Glutamatergic neuron (in vitro differentiated cells): ENCODE results near the gene LIN52. TPM values are rescaled to one million over a fixed set of nuclear protein-coding genes. Genes with fewer than 3 reads are reported as not detected.

Source experiments
- DNase-seq: peaks from one replicate; pipeline ENCODE4 v3.0.0; 2022
- H3K27ac Mint-ChIP-seq: one replicate; pipeline ENCODE4 v1.8.0; 2020; ENCODE audit warnings: mild to moderate bottlenecking, mixed read lengths, inconsistent platforms; ENCODE audit not compliant: unreplicated experiment
- H3K27me3 Mint-ChIP-seq: one replicate; pipeline ENCODE4 v1.8.0; 2020; ENCODE audit warnings: mild to moderate bottlenecking, moderate library complexity, mixed read lengths, inconsistent platforms; ENCODE audit not compliant: unreplicated experiment
- H3K36me3 Mint-ChIP-seq: one replicate; pipeline ENCODE4 v1.8.0; 2020; ENCODE audit warnings: mild to moderate bottlenecking, mixed read lengths, inconsistent platforms; ENCODE audit not compliant: unreplicated experiment
- H3K4me1 Mint-ChIP-seq: one replicate; pipeline ENCODE4 v1.8.0; 2020; ENCODE audit warnings: mild to moderate bottlenecking, low read depth, mixed read lengths, inconsistent platforms; ENCODE audit not compliant: unreplicated experiment
- H3K4me3 Mint-ChIP-seq: one replicate; pipeline ENCODE4 v1.8.0; 2020; ENCODE audit warnings: mild to moderate bottlenecking, mixed read lengths, inconsistent platforms; ENCODE audit not compliant: unreplicated experiment
- H3K9me3 Mint-ChIP-seq: one replicate; pipeline ENCODE4 v1.8.0; 2020; ENCODE audit warnings: mild to moderate bottlenecking, moderate library complexity, mixed read lengths, inconsistent platforms; ENCODE audit not compliant: unreplicated experiment
- total RNA-seq: library from RNA; stranded (reverse); fragmentation: NEBNext Ultra II Directional; extraction: Animal tissue kit (Norgen Biotek cat#: 25700); gene quantifications from one replicate; pipeline ENCODE4 v1.2.1, GENCODE V29; 2021; ENCODE audit not compliant: unreplicated experiment
- TF ChIP-seq, protein P1 (sequence below): fragments of 200-600 bp; sonication (generic); IDR thresholded peaks from one replicate; pipeline ENCODE4 v1.5.0; 2021; ENCODE audit not compliant: partially characterized antibody, unreplicated experiment

The LIN52 gene
- total RNA-seq, 1 donor from 2014 or later, result 4.5 TPM

DNA sequence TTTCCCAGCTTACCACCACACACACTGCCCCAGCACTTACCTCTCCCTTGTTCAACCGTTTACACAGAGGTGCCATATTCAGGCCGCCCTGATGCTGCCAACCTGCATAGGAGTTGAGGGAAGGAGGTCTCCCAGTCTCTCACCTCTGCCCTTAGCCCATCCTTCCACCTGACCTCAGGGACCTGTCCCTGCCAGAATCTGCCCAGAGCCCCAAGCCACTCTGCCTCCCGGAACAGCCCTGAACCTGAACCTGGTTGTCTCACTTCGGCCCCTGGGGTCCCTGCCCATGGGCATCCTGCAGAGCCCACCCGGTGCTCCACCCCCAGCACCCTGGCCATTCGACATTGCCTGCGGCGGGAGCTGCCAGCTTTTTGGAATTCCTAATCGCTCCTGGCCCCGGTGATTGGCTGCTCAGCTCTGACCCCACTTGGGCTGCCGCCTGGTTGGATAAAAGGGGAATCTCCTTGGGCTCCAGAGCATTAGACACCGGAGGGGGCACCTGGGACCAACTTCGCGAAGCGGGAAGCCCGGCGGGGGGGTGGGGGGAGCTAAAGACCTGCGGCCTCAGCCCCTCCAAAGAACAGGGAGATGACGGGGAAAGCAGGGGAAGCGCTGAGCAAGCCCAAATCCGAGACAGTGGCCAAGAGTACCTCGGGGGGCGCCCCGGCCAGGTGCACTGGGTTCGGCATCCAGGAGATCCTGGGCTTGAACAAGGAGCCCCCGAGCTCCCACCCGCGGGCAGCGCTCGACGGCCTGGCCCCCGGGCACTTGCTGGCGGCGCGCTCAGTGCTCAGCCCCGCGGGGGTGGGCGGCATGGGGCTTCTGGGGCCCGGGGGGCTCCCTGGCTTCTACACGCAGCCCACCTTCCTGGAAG, 154.5 kb downstream of the LIN52 start, which contains the start of gene VSX2:
Gene VSX2, plus strand, starts transcription at position 476 of the 874 bp plus-strand sequence. Its CDS starts 113 bp downstream, at position 589.
- Mint-ChIP-seq H3K4me3 (no peak within 1 kb of the TSS), H3K4me1 (no peaks in the 10 kb centered on the region), H3K27ac (no peak within 1 kb of the TSS), H3K9me3 (peaks cover 10% of the 10 kb centered on the region), H3K36me3 (no peaks in the 10 kb centered on the region), H3K27me3 (peaks cover 39% of the 10 kb centered on the region)
- TF ChIP-seq, protein P1, sequence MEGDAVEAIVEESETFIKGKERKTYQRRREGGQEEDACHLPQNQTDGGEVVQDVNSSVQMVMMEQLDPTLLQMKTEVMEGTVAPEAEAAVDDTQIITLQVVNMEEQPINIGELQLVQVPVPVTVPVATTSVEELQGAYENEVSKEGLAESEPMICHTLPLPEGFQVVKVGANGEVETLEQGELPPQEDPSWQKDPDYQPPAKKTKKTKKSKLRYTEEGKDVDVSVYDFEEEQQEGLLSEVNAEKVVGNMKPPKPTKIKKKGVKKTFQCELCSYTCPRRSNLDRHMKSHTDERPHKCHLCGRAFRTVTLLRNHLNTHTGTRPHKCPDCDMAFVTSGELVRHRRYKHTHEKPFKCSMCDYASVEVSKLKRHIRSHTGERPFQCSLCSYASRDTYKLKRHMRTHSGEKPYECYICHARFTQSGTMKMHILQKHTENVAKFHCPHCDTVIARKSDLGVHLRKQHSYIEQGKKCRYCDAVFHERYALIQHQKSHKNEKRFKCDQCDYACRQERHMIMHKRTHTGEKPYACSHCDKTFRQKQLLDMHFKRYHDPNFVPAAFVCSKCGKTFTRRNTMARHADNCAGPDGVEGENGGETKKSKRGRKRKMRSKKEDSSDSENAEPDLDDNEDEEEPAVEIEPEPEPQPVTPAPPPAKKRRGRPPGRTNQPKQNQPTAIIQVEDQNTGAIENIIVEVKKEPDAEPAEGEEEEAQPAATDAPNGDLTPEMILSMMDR, result no peak
- DNase-seq, result no peak

DNA sequence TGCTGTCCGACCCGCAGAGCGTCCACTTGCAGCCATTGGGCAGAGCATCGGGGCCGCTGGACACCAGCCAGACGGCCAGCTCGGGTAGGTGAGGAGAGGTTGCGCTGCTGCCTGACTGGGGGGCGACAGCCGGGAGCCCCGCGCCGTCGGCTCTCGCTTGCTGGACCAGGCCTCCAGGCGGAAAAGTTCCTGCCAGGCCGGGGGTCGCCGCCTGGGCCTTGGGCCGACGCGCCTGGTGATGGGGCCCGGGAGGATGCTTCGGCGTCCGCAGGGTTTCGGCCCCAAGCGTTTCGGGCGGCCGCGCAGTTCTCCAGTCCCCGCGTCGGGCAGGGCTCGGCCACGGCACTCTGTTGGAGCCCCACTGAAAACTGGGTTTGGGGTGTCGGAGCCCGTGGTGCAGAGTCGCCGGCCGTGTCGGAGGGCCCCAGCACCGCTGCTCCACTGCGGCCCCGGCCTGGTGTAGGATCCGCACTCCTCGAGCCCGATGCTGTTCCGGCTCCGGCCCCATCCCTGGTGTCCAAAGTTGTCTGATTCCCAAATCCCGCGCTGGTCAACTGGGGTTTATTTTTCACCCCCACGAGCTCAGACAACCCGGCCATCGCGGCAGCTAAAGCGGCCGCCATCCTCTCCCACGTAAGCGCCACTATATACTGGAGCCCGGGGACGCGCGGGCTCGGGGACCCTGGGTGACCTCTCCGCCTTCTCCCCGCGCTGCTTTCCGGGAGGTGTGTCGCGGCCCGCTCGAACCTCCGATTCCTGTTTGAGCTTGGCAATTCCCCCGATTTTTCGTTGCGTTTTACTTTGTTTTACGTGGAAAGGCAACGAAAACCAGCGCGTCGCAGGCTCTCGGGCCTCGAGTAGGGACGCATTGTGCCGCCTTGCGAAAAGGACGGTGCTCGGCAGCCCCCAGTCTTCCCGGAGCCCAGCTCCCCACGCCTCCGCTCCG, 155.4 kb downstream of the LIN52 start:
- TF ChIP-seq, protein P1, result no peak
- no peak for DNase-seq
- peaks cover 12% of the 10 kb centered on the region for H3K9me3 Mint-ChIP-seq
- no peaks in the 10 kb centered on the region for H3K4me1 Mint-ChIP-seq
- H3K27ac Mint-ChIP-seq, result no peak overlapping the region
- H3K4me3 Mint-ChIP-seq, result no peak overlapping the region
- H3K27me3 Mint-ChIP-seq, result peaks cover 46% of the 10 kb centered on the region
- H3K36me3 Mint-ChIP-seq, result no peaks in the 10 kb centered on the region

GRCh38 chr14:74240794-74241651, 156.3 kb downstream of the LIN52 start:
- no peak overlapping the region for H3K4me3 Mint-ChIP-seq
- no peak overlapping the region for H3K27ac Mint-ChIP-seq
- H3K9me3 Mint-ChIP-seq, result peaks cover 12% of the 10 kb centered on the region
- H3K4me1 Mint-ChIP-seq, result no peaks in the 10 kb centered on the region
- peak; percentile 49 for DNase-seq
- H3K27me3 Mint-ChIP-seq, result peaks cover 49% of the 10 kb centered on the region
- TF ChIP-seq, protein P1, result no peak
- peaks cover under 1% of the 10 kb centered on the region for H3K36me3 Mint-ChIP-seq

GRCh38 chr14:74241652-74242017, 156.9 kb downstream of the LIN52 start:
- Mint-ChIP-seq H3K9me3 (peaks cover 12% of the 10 kb centered on the region), H3K4me1 (no peaks in the 10 kb centered on the region), H3K4me3 (no peak overlapping the region), H3K36me3 (peaks cover 4% of the 10 kb centered on the region), H3K27ac (no peak overlapping the region), H3K27me3 (peaks cover 52% of the 10 kb centered on the region)
- TF ChIP-seq, protein P1, result no peak
- no peak for DNase-seq
